ENCODE results near the gene OPN4.

OPN4 gene

GRCh38 chr10:86700851-86701617 is 46.7 kb downstream of the OPN4 start:
- Mint-ChIP-seq H3K27ac (no peak overlapping the region), H3K4me3 (no peak overlapping the region), H3K4me1 (ENCODE audit: low read depth) (no peaks in the 10 kb centered on the region), H3K27me3 (peaks cover under 1% of the 10 kb centered on the region), H3K36me3 (ENCODE audit: low read depth) (no peaks in the 10 kb centered on the region), H3K9me3 (no peaks in the 10 kb centered on the region)
- intact Hi-C loops (cut with micrococcal nuclease), result no loop called here

- Mint-ChIP-seq H3K4me3 (no peak overlapping the region), H3K27me3 (no peaks in the 10 kb centered on the region), H3K4me1 (ENCODE audit: low read depth) (no peaks in the 10 kb centered on the region), H3K27ac (no peak overlapping the region), H3K9me3 (no peaks in the 10 kb centered on the region), H3K36me3 (ENCODE audit: low read depth) (no peaks in the 10 kb centered on the region)
- intact Hi-C loops (cut with micrococcal nuclease), result no loop called here
Measured at GRCh38 chr10:86703176-86703575, 48.8 kb downstream of the OPN4 start.

- Mint-ChIP-seq H3K4me1 (ENCODE audit: low read depth) (no peaks in the 10 kb centered on the region), H3K27me3 (no peaks in the 10 kb centered on the region), H3K4me3 (no peak overlapping the region), H3K27ac (no peak overlapping the region), H3K9me3 (no peaks in the 10 kb centered on the region), H3K36me3 (ENCODE audit: low read depth) (no peaks in the 10 kb centered on the region)
- intact Hi-C loops (cut with micrococcal nuclease), result no loop called here
Measured at GRCh38 chr10:86705139-86705538, 50.8 kb downstream of the OPN4 start.

GRCh38 chr10:86705905-86706304 is 51.6 kb downstream of the OPN4 start:
- Mint-ChIP-seq H3K27me3 (no peaks in the 10 kb centered on the region), H3K36me3 (ENCODE audit: low read depth) (no peaks in the 10 kb centered on the region), H3K4me3 (no peak overlapping the region), H3K27ac (no peak overlapping the region), H3K9me3 (no peaks in the 10 kb centered on the region), H3K4me1 (ENCODE audit: low read depth) (peaks cover 5% of the 10 kb centered on the region)
- intact Hi-C loops (cut with micrococcal nuclease), result no loop called here

GRCh38 chr10:86706401-86706841 is 52.1 kb downstream of the OPN4 start:
- Mint-ChIP-seq H3K4me3 (no peak overlapping the region), H3K27me3 (no peaks in the 10 kb centered on the region), H3K27ac (no peak overlapping the region), H3K36me3 (ENCODE audit: low read depth) (no peaks in the 10 kb centered on the region), H3K9me3 (no peaks in the 10 kb centered on the region), H3K4me1 (ENCODE audit: low read depth) (peaks cover 7% of the 10 kb centered on the region)
- intact Hi-C loops (cut with micrococcal nuclease), result no loop called here

- no peak overlapping the region for H3K4me3 Mint-ChIP-seq
- H3K27me3 Mint-ChIP-seq, result no peaks in the 10 kb centered on the region
- intact Hi-C loops (cut with micrococcal nuclease), result no loop called here
- H3K9me3 Mint-ChIP-seq, result no peaks in the 10 kb centered on the region
- no peaks in the 10 kb centered on the region for H3K36me3 Mint-ChIP-seq (ENCODE audit: low read depth)
- H3K4me1 Mint-ChIP-seq (ENCODE audit: low read depth), result peaks cover 8% of the 10 kb centered on the region
- no peak overlapping the region for H3K27ac Mint-ChIP-seq
Measured at GRCh38 chr10:86706977-86707376, 52.6 kb downstream of the OPN4 start.

- H3K4me3 Mint-ChIP-seq, result no peak overlapping the region
- H3K27me3 Mint-ChIP-seq, result peaks cover 2% of the 10 kb centered on the region
- H3K4me1 Mint-ChIP-seq (ENCODE audit: low read depth), result peaks cover 12% of the 10 kb centered on the region
- intact Hi-C loops (cut with micrococcal nuclease), result no loop called here
- no peaks in the 10 kb centered on the region for H3K36me3 Mint-ChIP-seq (ENCODE audit: low read depth)
- H3K9me3 Mint-ChIP-seq, result no peaks in the 10 kb centered on the region
- H3K27ac Mint-ChIP-seq, result no peak overlapping the region
Measured at GRCh38 chr10:86707505-86707904, 53.2 kb downstream of the OPN4 start.

GRCh38 chr10:86708068-86708782 is 53.9 kb downstream of the OPN4 start:
- intact Hi-C loops (cut with micrococcal nuclease), result no loop called here
- Mint-ChIP-seq H3K27ac (no peak overlapping the region), H3K4me3 (no peak overlapping the region), H3K9me3 (no peaks in the 10 kb centered on the region), H3K36me3 (ENCODE audit: low read depth) (no peaks in the 10 kb centered on the region), H3K27me3 (peaks cover 2% of the 10 kb centered on the region), H3K4me1 (ENCODE audit: low read depth) (peaks cover 12% of the 10 kb centered on the region)

GRCh38 chr10:86708783-86709380 is 54.5 kb downstream of the OPN4 start:
- no peaks in the 10 kb centered on the region for H3K36me3 Mint-ChIP-seq (ENCODE audit: low read depth)
- no peak overlapping the region for H3K4me3 Mint-ChIP-seq
- no peaks in the 10 kb centered on the region for H3K9me3 Mint-ChIP-seq
- H3K27ac Mint-ChIP-seq, result no peak overlapping the region
- intact Hi-C loops (cut with micrococcal nuclease), result no loop called here
- peaks cover 12% of the 10 kb centered on the region for H3K4me1 Mint-ChIP-seq (ENCODE audit: low read depth)
- H3K27me3 Mint-ChIP-seq, result peaks cover 2% of the 10 kb centered on the region

GRCh38 chr10:86709396-86710185 is 55.2 kb downstream of the OPN4 start:
- H3K9me3 Mint-ChIP-seq, result no peaks in the 10 kb centered on the region
- peaks cover 12% of the 10 kb centered on the region for H3K4me1 Mint-ChIP-seq (ENCODE audit: low read depth)
- no peak overlapping the region for H3K4me3 Mint-ChIP-seq
- peak overlapping the region; percentile 84 for H3K27ac Mint-ChIP-seq
- intact Hi-C loops (cut with micrococcal nuclease), result loop anchor here (2.0 to 5.0 kb wide), 2 partner anchors 47 to 307 kb away; partner anchors contain the start of gene BMPR1A
- H3K36me3 Mint-ChIP-seq (ENCODE audit: low read depth), result no peaks in the 10 kb centered on the region
- peaks cover 2% of the 10 kb centered on the region for H3K27me3 Mint-ChIP-seq

GRCh38 chr10:86710987-86711512 is 56.7 kb downstream of the OPN4 start:
- intact Hi-C loops (cut with micrococcal nuclease), result loop anchor here (2.0 to 5.0 kb wide), 2 partner anchors 46 to 309 kb away; partner anchors contain the start of gene BMPR1A
- H3K4me1 Mint-ChIP-seq (ENCODE audit: low read depth), result peaks cover 12% of the 10 kb centered on the region
- no peaks in the 10 kb centered on the region for H3K9me3 Mint-ChIP-seq
- peak overlapping the region; percentile 65 for H3K4me3 Mint-ChIP-seq
- no peaks in the 10 kb centered on the region for H3K36me3 Mint-ChIP-seq (ENCODE audit: low read depth)
- peaks cover 2% of the 10 kb centered on the region for H3K27me3 Mint-ChIP-seq
- H3K27ac Mint-ChIP-seq, result peak overlapping the region; percentile 84

- no peaks in the 10 kb centered on the region for H3K36me3 Mint-ChIP-seq (ENCODE audit: low read depth)
- intact Hi-C loops (cut with micrococcal nuclease), result loop anchor here (2.0 to 5.0 kb wide), 2 partner anchors 45 to 309 kb away; partner anchors contain the start of gene BMPR1A
- no peaks in the 10 kb centered on the region for H3K9me3 Mint-ChIP-seq
- peaks cover 12% of the 10 kb centered on the region for H3K4me1 Mint-ChIP-seq (ENCODE audit: low read depth)
- H3K27ac Mint-ChIP-seq, result peak overlapping the region; percentile 84
- peak overlapping the region; percentile 73 for H3K4me3 Mint-ChIP-seq
- peaks cover 2% of the 10 kb centered on the region for H3K27me3 Mint-ChIP-seq
Measured at GRCh38 chr10:86711513-86712316, 57.4 kb downstream of the OPN4 start.

GRCh38 chr10:86712317-86712707 is 58.0 kb downstream of the OPN4 start:
- Mint-ChIP-seq H3K9me3 (no peaks in the 10 kb centered on the region), H3K4me1 (ENCODE audit: low read depth) (peaks cover 12% of the 10 kb centered on the region), H3K27me3 (peaks cover 2% of the 10 kb centered on the region), H3K36me3 (ENCODE audit: low read depth) (no peaks in the 10 kb centered on the region), H3K4me3 (peak overlapping the region; percentile 73), H3K27ac (peak overlapping the region; percentile 71)
- intact Hi-C loops (cut with micrococcal nuclease), result loop anchor here (5.0 kb wide), 1 partner anchor 310 kb away; no protein-coding TSS in a partner anchor

All from dendritic cell treated with granulocyte-macrophage colony-stimulating factor and Interleukin-4, amounts not matched to agents 40 ng/mL and 50 ng/mL, for 4 days (primary cell).